GM06990 (cell line): Measurements from ENCODE around the gene ADIPOR1.
"Not testable (repeated sequence)": the region's sequence is repeated elsewhere in the genome, so short reads cannot be mapped to it uniquely, and the experiment has no call there.

Source experiments
- DNase-seq: peaks from one replicate; pipeline ENCODE4 v3.0.0-alpha.2; 2011; ENCODE audit not compliant: insufficient read length; ENCODE audit errors: extremely low read depth
- H3K27me3 ChIP-seq: replicated peaks from 2 replicates; pipeline ENCODE4 v1.6.0; 2011; ENCODE audit warnings: low read length; ENCODE audit not compliant: control insufficient read depth, insufficient read depth
- H3K36me3 ChIP-seq: 2 replicates; pipeline ENCODE4 v1.5.1; 2011; ENCODE audit warnings: low read length; ENCODE audit not compliant: control insufficient read depth, insufficient read depth
- H3K4me3 ChIP-seq: replicated peaks from 2 replicates; pipeline ENCODE4 v1.5.1; 2011; ENCODE audit warnings: low read depth, mild to moderate bottlenecking, control low read depth, low read length
- TF ChIP-seq, protein P1 (sequence below): IDR thresholded peaks from 2 replicates; pipeline ENCODE4 v1.5.1; 2011; ENCODE audit warnings: low read length, control low read depth, mild to moderate bottlenecking, inconsistent platforms; ENCODE audit not compliant: insufficient read depth, poor library complexity, severe bottlenecking

Gene ADIPOR1

GRCh38 chr1:202923533-202923932 is 34.6 kb downstream of the ADIPOR1 start:
- Histone ChIP-seq H3K27me3 (no peaks in the 10 kb centered on the region), H3K4me3 (no peak overlapping the region), H3K36me3 (no peaks in the 10 kb centered on the region; the same call in 1 of the 2 replicates)
- TF ChIP-seq, protein P1, sequence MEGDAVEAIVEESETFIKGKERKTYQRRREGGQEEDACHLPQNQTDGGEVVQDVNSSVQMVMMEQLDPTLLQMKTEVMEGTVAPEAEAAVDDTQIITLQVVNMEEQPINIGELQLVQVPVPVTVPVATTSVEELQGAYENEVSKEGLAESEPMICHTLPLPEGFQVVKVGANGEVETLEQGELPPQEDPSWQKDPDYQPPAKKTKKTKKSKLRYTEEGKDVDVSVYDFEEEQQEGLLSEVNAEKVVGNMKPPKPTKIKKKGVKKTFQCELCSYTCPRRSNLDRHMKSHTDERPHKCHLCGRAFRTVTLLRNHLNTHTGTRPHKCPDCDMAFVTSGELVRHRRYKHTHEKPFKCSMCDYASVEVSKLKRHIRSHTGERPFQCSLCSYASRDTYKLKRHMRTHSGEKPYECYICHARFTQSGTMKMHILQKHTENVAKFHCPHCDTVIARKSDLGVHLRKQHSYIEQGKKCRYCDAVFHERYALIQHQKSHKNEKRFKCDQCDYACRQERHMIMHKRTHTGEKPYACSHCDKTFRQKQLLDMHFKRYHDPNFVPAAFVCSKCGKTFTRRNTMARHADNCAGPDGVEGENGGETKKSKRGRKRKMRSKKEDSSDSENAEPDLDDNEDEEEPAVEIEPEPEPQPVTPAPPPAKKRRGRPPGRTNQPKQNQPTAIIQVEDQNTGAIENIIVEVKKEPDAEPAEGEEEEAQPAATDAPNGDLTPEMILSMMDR, result no peak
- no peak for DNase-seq

DNA sequence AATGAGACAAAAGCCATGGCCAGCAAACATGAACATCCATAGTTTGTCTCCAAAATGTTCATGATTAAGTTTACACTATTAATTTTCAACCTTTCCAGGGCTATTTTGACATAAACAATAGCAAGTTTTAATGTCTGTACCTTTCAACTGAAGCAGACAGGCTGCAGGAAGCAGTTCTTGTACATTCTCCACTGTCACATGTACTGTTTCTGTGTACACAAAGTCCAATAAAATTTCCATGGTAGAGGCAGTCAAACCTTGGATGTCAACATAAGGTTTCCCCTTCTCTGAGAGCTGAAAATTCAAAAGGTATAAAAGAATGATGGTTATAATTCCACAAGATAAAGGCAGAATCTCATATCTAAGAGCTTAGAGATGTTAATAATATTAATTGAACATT is 38.5 kb downstream of the ADIPOR1 start:
- TF ChIP-seq, protein P1, result no peak
- peaks cover 3% of the 10 kb centered on the region for H3K36me3 ChIP-seq
- no peak for DNase-seq
- H3K27me3 ChIP-seq, result no peaks in the 10 kb centered on the region
- H3K4me3 ChIP-seq, result no peak overlapping the region

DNA sequence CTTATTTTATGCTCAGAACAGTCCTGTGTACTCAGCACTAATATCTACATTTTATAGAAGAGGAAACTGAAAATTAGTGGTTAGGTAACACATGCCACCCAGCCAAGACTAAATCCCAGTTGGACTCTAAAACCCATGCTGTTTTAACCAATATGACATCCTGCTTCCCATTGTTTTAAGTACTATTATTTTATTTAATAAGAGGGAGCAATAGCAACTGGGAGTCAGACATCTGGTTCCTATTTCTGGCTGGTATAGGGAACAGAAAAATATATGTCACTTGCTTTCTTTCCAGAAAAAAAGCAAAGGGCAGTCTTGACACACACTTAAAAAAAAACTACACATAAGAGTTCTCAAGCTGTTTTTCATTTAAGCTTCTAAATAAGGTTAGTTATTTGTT is 43.0 kb downstream of the ADIPOR1 start:
- no peak for DNase-seq
- peaks cover 8% of the 10 kb centered on the region for H3K36me3 ChIP-seq
- TF ChIP-seq, protein P1, result no peak
- no peak overlapping the region for H3K4me3 ChIP-seq
- H3K27me3 ChIP-seq, result no peaks in the 10 kb centered on the region

GRCh38 chr1:202912476-202912875 is 45.6 kb downstream of the ADIPOR1 start:
- H3K27me3 ChIP-seq, H3K4me3 ChIP-seq, DNase-seq, H3K36me3 ChIP-seq: not testable (repeated sequence)

DNA sequence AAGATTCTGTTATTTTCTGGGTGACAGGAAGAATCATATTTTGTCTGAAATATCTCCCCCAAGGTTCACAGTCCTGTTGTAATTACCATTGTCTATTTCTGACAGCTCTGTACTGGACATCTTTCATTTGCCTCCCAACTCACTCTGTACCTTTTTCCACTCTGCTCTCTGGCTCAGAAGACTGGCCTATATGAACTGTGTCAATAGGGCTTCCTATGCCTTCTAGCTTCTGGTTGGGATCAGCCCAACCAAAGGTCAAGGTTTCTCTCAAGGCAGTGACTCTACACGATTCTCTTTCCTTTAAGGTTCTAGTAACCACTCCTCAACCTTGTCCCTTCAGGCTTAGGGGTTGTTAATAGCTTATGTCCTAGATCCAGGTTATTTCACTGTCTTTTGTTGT is 48.6 kb downstream of the ADIPOR1 start:
- TF ChIP-seq, protein P1, result no peak
- Histone ChIP-seq H3K36me3 (peaks cover 4% of the 10 kb centered on the region), H3K4me3 (no peak overlapping the region), H3K27me3 (no peaks in the 10 kb centered on the region)
- no peak for DNase-seq

DNA sequence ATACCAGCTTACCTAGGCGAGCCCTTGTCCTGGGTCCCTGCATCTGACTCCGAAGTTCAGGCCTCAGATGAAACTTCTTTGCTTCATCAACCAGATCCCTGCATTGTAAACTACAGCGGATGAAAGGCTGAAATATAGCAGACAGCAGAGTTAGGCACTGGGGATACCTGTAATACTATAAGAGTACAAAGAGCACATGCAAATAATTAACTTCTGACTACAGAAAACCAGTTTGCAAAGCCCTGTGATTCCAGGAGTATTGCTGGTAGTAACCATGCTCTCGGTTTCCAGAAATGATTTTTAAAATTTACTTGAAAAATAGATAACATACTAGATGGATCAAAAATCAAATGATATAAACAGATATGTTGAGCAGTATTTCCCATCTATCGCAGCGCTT is 49.1 kb downstream of the ADIPOR1 start:
- H3K36me3 ChIP-seq, result peaks cover 4% of the 10 kb centered on the region
- TF ChIP-seq, protein P1, result no peak
- H3K4me3 ChIP-seq, result no peak overlapping the region
- DNase-seq, result no peak
- no peaks in the 10 kb centered on the region for H3K27me3 ChIP-seq
